Measurements from ENCODE around the gene GPR156. TPM values are rescaled to one million over a fixed set of nuclear protein-coding genes. Genes with fewer than 3 reads are reported as not detected.
A peak's percentile ranks its signal among the peaks of the same experiment; 100 is the strongest.

GPR156 gene
- total and polyA plus RNA-seq, 2 donors from 2014 or later = 0.17 to 0.50 TPM

GRCh38 chr3:120196333-120196732, 88.7 kb downstream of the GPR156 start:
- Histone ChIP-seq H3K9me3 (ENCODE audit: control insufficient read depth in 2 of 3, insufficient read depth in 1 of 3, low read length in 3 of 3) (no peaks in the 10 kb centered on the region), H3K4me1 (ENCODE audit: control insufficient read depth in 2 of 3, insufficient read depth in 2 of 3, low read depth in 1 of 3, low read length in 3 of 3) (no peaks in the 10 kb centered on the region), H3K9ac (ENCODE audit: low read length in 3 of 3) (no peak overlapping the region), H3K27me3 (ENCODE audit: control insufficient read depth, insufficient read depth, low read length) (no peaks in the 10 kb centered on the region), H3K4me3 (ENCODE audit: low read length in 3 of 3) (no peak overlapping the region), H3K36me3 (ENCODE audit: control insufficient read depth in 2 of 3, insufficient read depth in 3 of 3, low read length in 3 of 3) (no peaks in the 10 kb centered on the region), H3K27ac (ENCODE audit: low read depth in 2 of 2, low read length in 2 of 2) (no peak overlapping the region)
- intact Hi-C loops (cut with DNase I) = no loop called here
- TF ChIP-seq, protein P1, sequence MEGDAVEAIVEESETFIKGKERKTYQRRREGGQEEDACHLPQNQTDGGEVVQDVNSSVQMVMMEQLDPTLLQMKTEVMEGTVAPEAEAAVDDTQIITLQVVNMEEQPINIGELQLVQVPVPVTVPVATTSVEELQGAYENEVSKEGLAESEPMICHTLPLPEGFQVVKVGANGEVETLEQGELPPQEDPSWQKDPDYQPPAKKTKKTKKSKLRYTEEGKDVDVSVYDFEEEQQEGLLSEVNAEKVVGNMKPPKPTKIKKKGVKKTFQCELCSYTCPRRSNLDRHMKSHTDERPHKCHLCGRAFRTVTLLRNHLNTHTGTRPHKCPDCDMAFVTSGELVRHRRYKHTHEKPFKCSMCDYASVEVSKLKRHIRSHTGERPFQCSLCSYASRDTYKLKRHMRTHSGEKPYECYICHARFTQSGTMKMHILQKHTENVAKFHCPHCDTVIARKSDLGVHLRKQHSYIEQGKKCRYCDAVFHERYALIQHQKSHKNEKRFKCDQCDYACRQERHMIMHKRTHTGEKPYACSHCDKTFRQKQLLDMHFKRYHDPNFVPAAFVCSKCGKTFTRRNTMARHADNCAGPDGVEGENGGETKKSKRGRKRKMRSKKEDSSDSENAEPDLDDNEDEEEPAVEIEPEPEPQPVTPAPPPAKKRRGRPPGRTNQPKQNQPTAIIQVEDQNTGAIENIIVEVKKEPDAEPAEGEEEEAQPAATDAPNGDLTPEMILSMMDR (IDR thresholded peaks at IDR 0.05; ENCODE audit: borderline replicate concordance, extremely low read depth, insufficient read depth) = no peak
- no peak for FAIRE-seq
- no peak for DNase-seq

- no peaks in the 10 kb centered on the region for H3K9me3 ChIP-seq (ENCODE audit: control insufficient read depth in 2 of 3, insufficient read depth in 1 of 3, low read length in 3 of 3)
- intact Hi-C loops (cut with DNase I) = no loop called here
- TF ChIP-seq, protein P1 (IDR thresholded peaks at IDR 0.05; ENCODE audit: borderline replicate concordance, extremely low read depth, insufficient read depth) = no peak
- FAIRE-seq (no peak), DNase-seq (peak in 1 of 5 donors; percentile 14)
- H3K9ac ChIP-seq (ENCODE audit: low read length in 3 of 3) = no peak overlapping the region
- no peaks in the 10 kb centered on the region for H3K4me1 ChIP-seq (ENCODE audit: control insufficient read depth in 2 of 3, insufficient read depth in 2 of 3, low read depth in 1 of 3, low read length in 3 of 3)
- H3K27me3 ChIP-seq (ENCODE audit: control insufficient read depth, insufficient read depth, low read length) = no peaks in the 10 kb centered on the region
- H3K27ac ChIP-seq (ENCODE audit: low read depth in 2 of 2, low read length in 2 of 2) = no peak overlapping the region
- no peaks in the 10 kb centered on the region for H3K36me3 ChIP-seq (ENCODE audit: control insufficient read depth in 2 of 3, insufficient read depth in 3 of 3, low read length in 3 of 3)
- no peak overlapping the region for H3K4me3 ChIP-seq (ENCODE audit: low read length in 3 of 3)
Observed at GRCh38 chr3:120193554-120193953, 91.5 kb downstream of the GPR156 start.

DNA sequence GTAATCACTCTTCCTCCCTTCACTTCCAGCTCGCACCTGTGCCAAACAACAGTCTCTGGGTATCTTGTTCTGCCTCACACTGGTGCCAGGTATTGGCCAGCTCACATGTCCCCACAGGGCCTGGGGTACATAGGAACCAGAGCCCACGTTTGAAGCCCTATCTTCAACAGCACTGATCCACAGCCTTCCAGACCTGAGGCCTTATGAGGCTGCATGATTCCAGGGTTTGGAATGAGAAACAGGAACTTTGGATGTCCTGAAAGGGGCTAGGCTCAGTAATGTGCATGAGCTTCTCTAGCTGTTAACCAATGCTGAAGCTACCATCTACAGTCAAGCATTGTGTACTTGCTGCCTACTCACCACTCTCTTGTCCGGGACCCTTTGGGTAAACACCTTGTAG, 92.4 kb downstream of the GPR156 start:
- Histone ChIP-seq H3K27me3 (ENCODE audit: control insufficient read depth, insufficient read depth, low read length) (no peaks in the 10 kb centered on the region), H3K4me3 (ENCODE audit: low read length in 3 of 3) (no peak overlapping the region), H3K36me3 (ENCODE audit: control insufficient read depth in 2 of 3, insufficient read depth in 3 of 3, low read length in 3 of 3) (no peaks in the 10 kb centered on the region), H3K4me1 (ENCODE audit: control insufficient read depth in 2 of 3, insufficient read depth in 2 of 3, low read depth in 1 of 3, low read length in 3 of 3) (no peaks in the 10 kb centered on the region), H3K9me3 (ENCODE audit: control insufficient read depth in 2 of 3, insufficient read depth in 1 of 3, low read length in 3 of 3) (no peaks in the 10 kb centered on the region), H3K27ac (ENCODE audit: low read depth in 2 of 2, low read length in 2 of 2) (no peak overlapping the region), H3K9ac (ENCODE audit: low read length in 3 of 3) (no peak overlapping the region)
- FAIRE-seq = no peak
- no peak for DNase-seq
- intact Hi-C loops (cut with DNase I) = no loop called here
- TF ChIP-seq, protein P1 (IDR thresholded peaks at IDR 0.05; ENCODE audit: borderline replicate concordance, extremely low read depth, insufficient read depth) = no peak

GRCh38 chr3:120192159-120192558, 92.9 kb downstream of the GPR156 start:
- Histone ChIP-seq H3K9me3 (ENCODE audit: control insufficient read depth in 2 of 3, insufficient read depth in 1 of 3, low read length in 3 of 3) (no peaks in the 10 kb centered on the region), H3K4me1 (ENCODE audit: control insufficient read depth in 2 of 3, insufficient read depth in 2 of 3, low read depth in 1 of 3, low read length in 3 of 3) (no peaks in the 10 kb centered on the region), H3K27me3 (ENCODE audit: control insufficient read depth, insufficient read depth, low read length) (no peaks in the 10 kb centered on the region), H3K27ac (ENCODE audit: low read depth in 2 of 2, low read length in 2 of 2) (no peak overlapping the region), H3K4me3 (ENCODE audit: low read length in 3 of 3) (no peak overlapping the region), H3K36me3 (ENCODE audit: control insufficient read depth in 2 of 3, insufficient read depth in 3 of 3, low read length in 3 of 3) (no peaks in the 10 kb centered on the region), H3K9ac (ENCODE audit: low read length in 3 of 3) (no peak overlapping the region)
- no peak for DNase-seq
- intact Hi-C loops (cut with DNase I) = no loop called here
- TF ChIP-seq, protein P1 (IDR thresholded peaks at IDR 0.05; ENCODE audit: borderline replicate concordance, extremely low read depth, insufficient read depth) = no peak
- no peak for FAIRE-seq

Data from kidney (tissue), 14 donors.